Spleen (tissue), 11 donors: Measurements from ENCODE around the gene DOCK10. TPM values are rescaled to one million over a fixed set of nuclear protein-coding genes. Genes with fewer than 3 reads are reported as not detected.

Experiments
- DNase-seq: peaks from one replicate; pipeline ENCODE4 v3.0.0-alpha.2; 2020
- H3K27ac ChIP-seq, 8 donors: fragments of 200-600 bp; sonication (generic) in 7 of 8; 1 replicate in 4 of 8; 2 replicates in 4 of 8; pipeline versions ENCODE4 v1.5.0 to v1.8.0; 2016 to 2021; ENCODE audit warnings: inconsistent platforms in 4 of 8, mild to moderate bottlenecking in 4 of 8, moderate library complexity in 1 of 8
- H3K27me3 ChIP-seq, 7 donors: fragments of 200-600 bp; sonication (generic) in 6 of 7; replicated peaks in 1 of 7; 1 replicate in 4 of 7; 2 replicates in 3 of 7; pipeline versions ENCODE4 v1.5.0 to v1.8.0; 2016 to 2021; ENCODE audit warnings: inconsistent platforms in 3 of 7, mild to moderate bottlenecking in 1 of 7
- H3K36me3 ChIP-seq, 6 donors: fragments of 200-600 bp; sonication (generic) in 5 of 6; 1 replicate in 4 of 6; 2 replicates in 2 of 6; pipeline versions ENCODE4 v1.5.0 to v1.8.0; 2016 to 2021; ENCODE audit warnings: inconsistent platforms in 2 of 6
- H3K4me1 ChIP-seq, 6 donors: fragments of 200-600 bp; sonication (generic) in 5 of 6; 1 replicate in 3 of 6; 2 replicates in 3 of 6; pipeline versions ENCODE4 v1.5.0 to v1.8.0; 2016 to 2021; ENCODE audit warnings: inconsistent platforms in 3 of 6
- H3K4me3 ChIP-seq, 8 donors: fragments of 200-600 bp; sonication (generic) in 7 of 8; 1 replicate in 4 of 8; 2 replicates in 4 of 8; pipeline versions ENCODE4 v1.5.0 to v1.8.0; 2016 to 2021; ENCODE audit warnings: inconsistent platforms in 4 of 8, mild to moderate bottlenecking in 4 of 8, moderate library complexity in 2 of 8
- H3K9me3 ChIP-seq, 8 donors: fragments of 200-600 bp; sonication (generic) in 7 of 8; 1 replicate in 4 of 8; 2 replicates in 4 of 8; pipeline versions ENCODE4 v1.5.0 to v1.8.0; 2016 to 2021; ENCODE audit warnings: inconsistent platforms in 4 of 8
- CTCF ChIP-seq, 11 experiments: fragments of 200-600 bp in 7 of 11; fragments of 450-650 bp in 4 of 11; sonication (generic) in 4 of 11; IDR thresholded peaks in 8 of 11; conservative IDR thresholded peaks in 3 of 11; 1 replicate in 7 of 11; 2 replicates in 4 of 11; pipeline versions ENCODE4 v1.4.0 to v1.8.0; 2016 to 2021; ENCODE audit warnings: antibody characterized with exemption in 11 of 11, inconsistent platforms in 4 of 11, mild to moderate bottlenecking in 1 of 11
- POLR2A ChIP-seq, 3 donors: fragments of 450-650 bp; IDR thresholded peaks; one replicate each; pipeline ENCODE4 v1.5.1; 2017; ENCODE audit warnings: antibody characterized with exemption in 3 of 3, mild to moderate bottlenecking in 1 of 3
- POLR2AphosphoS5 ChIP-seq, 3 donors: sonication (generic); formaldehyde crosslinking; IDR thresholded peaks; one replicate each; pipeline ENCODE4 v1.5.1; 2017; ENCODE audit warnings: antibody characterized with exemption in 3 of 3
- WGBS, 5 donors: extraction: QIAGEN DNeasy Blood & Tissue Kit in 3 of 5; methylation state at CpG; one replicate each; pipeline versions ENCODE4 v1.1.5 to v1.1.7; 2013 to 2018; 5-methylcytosine and 5-hydroxymethylcytosine counted together
- intact Hi-C: fragments of 100-400 bp; cut with DNase I; formaldehyde crosslinking; loops from one replicate; pipeline ENCODE4 v1.15.0; 2023; ENCODE audit warnings: low total_unique reads
- polyA plus RNA-seq, 3 donors: library from polyadenylated mRNA; stranded (reverse); fragments of 200-250 nt; gene quantifications; one replicate each; pipeline ENCODE4 v1.2.1, GENCODE V29; 2013
- total RNA-seq, 7 donors: library from RNA; depleted of rRNA in 3 of 7; stranded (reverse); fragments of >200 nt in 3 of 7; fragmentation: NEBNext Ultra II Directional in 4 of 7; extraction: Animal tissue kit (Norgen Biotek cat#: 25700) in 4 of 7; gene quantifications; one replicate each; pipeline versions ENCODE4 v1.1.0 to v1.2.1, GENCODE V29; 2016 to 2021
- donor health status: healthy with polysubstance abuse.
- donor health status: DM: no; HTN: no; CAD: no; lungs with moderate emphysema.
- donor health status: DM: no; HTN: no; CAD: no.
- donor health status: Bipolar disorder and iron deficiency.
- donor health status: healthy.
- donor health status: DM: no; HTN: no; CAD: no.
- donor health status: DM: yes; HTN: yes; CAD: no.

The DOCK10 gene
- total and polyA plus RNA-seq, 10 donors: 12.5 to 203 (median 158) TPM

- TF ChIP-seq POLR2AphosphoS5 (IDR thresholded peaks at IDR 0.05): no peak
- no peak for TF ChIP-seq POLR2A (IDR thresholded peaks at IDR 0.05)
- no peak for TF ChIP-seq CTCF (IDR thresholded peaks at IDR 0.05 in 8 of 11, conservative IDR thresholded peaks at IDR 0.05 in 3 of 11)
- Histone ChIP-seq H3K27me3 (no peaks in the 10 kb centered on the region), H3K4me3 (no peak overlapping the region), H3K9me3 (peaks cover 3 to 30% (median 26%) of the 10 kb centered on the region in 8 donors), H3K36me3 (no peaks in the 10 kb centered on the region), H3K4me1 (no peaks in the 10 kb centered on the region), H3K27ac (no peak overlapping the region)
- no peak for DNase-seq
- 82 to 100% (median 100%) methylated on average over 1 of the region's 1 CpG for WGBS, 5 donors
- intact Hi-C loops: no loop called here
These were observed 306.0 kb downstream of the DOCK10 start for GRCh38 chr2:224736227-224736626.

DNA sequence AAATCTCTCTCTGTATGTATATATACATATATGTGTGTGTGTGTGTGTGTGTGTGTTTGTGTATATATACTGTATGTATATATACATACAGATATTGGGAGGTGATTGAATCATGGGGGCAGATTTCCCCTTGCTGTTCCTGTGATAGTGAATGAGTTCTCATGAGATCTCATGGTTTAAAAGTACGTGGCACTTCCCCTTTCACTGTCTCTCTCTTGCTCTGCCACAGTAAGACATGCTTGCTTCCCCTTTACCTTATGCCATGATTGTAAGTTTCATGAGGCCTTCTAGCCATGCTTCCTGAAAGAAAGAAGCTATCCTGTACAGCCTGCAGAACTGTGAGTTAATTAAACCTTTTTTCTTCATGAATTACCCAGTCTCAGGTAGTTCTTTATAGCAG, 307.3 kb downstream of the DOCK10 start:
- WGBS, 5 donors: 24 to 61% (median 42%) methylated on average over 1 of the region's 1 CpG
- no peak overlapping the region for H3K27ac ChIP-seq
- H3K9me3 ChIP-seq: peaks cover 3 to 30% (median 26%) of the 10 kb centered on the region in 8 donors
- H3K36me3 ChIP-seq: no peaks in the 10 kb centered on the region
- H3K4me3 ChIP-seq: no peak overlapping the region
- no peak for DNase-seq
- TF ChIP-seq POLR2AphosphoS5 (IDR thresholded peaks at IDR 0.05): no peak
- no peak for TF ChIP-seq POLR2A (IDR thresholded peaks at IDR 0.05)
- no peak for TF ChIP-seq CTCF (IDR thresholded peaks at IDR 0.05 in 8 of 11, conservative IDR thresholded peaks at IDR 0.05 in 3 of 11)
- intact Hi-C loops: no loop called here
- no peaks in the 10 kb centered on the region for H3K27me3 ChIP-seq
- no peaks in the 10 kb centered on the region for H3K4me1 ChIP-seq

DNA sequence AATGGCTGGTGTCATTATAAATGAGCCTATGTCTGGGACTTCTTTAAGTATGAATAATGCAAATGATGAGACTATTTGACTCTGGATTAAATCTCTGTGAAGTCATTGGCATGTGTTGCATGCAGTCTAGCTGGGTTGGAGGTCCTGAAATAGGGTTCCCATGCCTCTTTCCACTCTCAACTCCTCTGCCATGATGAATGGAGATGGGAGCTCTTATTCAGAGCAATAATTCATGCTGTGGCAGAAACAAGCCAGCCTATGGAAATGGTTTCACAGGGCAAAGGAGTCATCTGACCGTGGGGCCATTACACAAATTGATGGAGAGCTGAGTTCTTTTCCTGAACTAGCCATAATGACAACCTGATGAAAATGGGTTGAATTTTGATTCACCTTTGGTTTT, 310.6 kb downstream of the DOCK10 start:
- H3K4me1 ChIP-seq: no peaks in the 10 kb centered on the region
- 61 to 89% (median 76%) methylated on average over 1 of the region's 1 CpG for WGBS, 5 donors
- TF ChIP-seq POLR2AphosphoS5 (IDR thresholded peaks at IDR 0.05) (no peak), CTCF (IDR thresholded peaks at IDR 0.05 in 8 of 11, conservative IDR thresholded peaks at IDR 0.05 in 3 of 11) (no peak), POLR2A (IDR thresholded peaks at IDR 0.05) (no peak)
- no peak overlapping the region for H3K27ac ChIP-seq
- no peak for DNase-seq
- peaks cover 6 to 43% (median 32%) of the 10 kb centered on the region in 8 donors for H3K9me3 ChIP-seq
- intact Hi-C loops: no loop called here
- H3K36me3 ChIP-seq: no peaks in the 10 kb centered on the region
- H3K27me3 ChIP-seq: no peaks in the 10 kb centered on the region
- no peak overlapping the region for H3K4me3 ChIP-seq

DNA sequence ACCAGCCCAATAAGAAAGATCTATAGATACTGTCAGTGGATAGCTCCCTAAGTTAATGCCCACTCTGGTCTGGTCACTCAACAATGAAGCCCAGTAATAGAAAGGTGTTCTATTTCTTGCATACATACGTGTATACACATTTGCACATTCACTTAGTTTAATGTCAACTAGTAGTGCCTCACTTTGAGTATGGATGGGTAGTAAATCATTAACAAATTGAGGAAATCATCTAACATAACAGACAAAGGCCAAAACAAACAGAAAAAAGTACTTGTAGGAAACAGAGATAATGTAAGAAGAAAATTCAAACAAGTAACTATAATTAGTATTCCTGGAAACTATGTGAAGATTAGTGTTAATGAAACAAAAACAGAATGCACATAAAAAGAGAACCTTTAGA, 312.8 kb downstream of the DOCK10 start:
- intact Hi-C loops: no loop called here
- Histone ChIP-seq H3K36me3 (no peaks in the 10 kb centered on the region), H3K27ac (no peak overlapping the region), H3K27me3 (no peaks in the 10 kb centered on the region), H3K9me3 (peaks cover 3 to 26% (median 15%) of the 10 kb centered on the region in 8 donors), H3K4me1 (no peaks in the 10 kb centered on the region), H3K4me3 (no peak overlapping the region)
- no peak for DNase-seq
- no peak for TF ChIP-seq CTCF (IDR thresholded peaks at IDR 0.05 in 8 of 11, conservative IDR thresholded peaks at IDR 0.05 in 3 of 11)
- no peak for TF ChIP-seq POLR2AphosphoS5 (IDR thresholded peaks at IDR 0.05)
- no peak for TF ChIP-seq POLR2A (IDR thresholded peaks at IDR 0.05)
- 80 to 100% (median 89%) methylated on average over 1 of the region's 1 CpG for WGBS, 5 donors
